Glutamatergic neuron (in vitro differentiated cells): ENCODE measurements around the gene OTUB2. TPM values are rescaled to one million over a fixed set of nuclear protein-coding genes. Genes with fewer than 3 reads are reported as not detected.

Experiments
- DNase-seq: peaks from one replicate; pipeline ENCODE4 v3.0.0; 2022
- H3K27ac Mint-ChIP-seq: one replicate; pipeline ENCODE4 v1.8.0; 2020; ENCODE audit warnings: mild to moderate bottlenecking, mixed read lengths, inconsistent platforms; ENCODE audit not compliant: unreplicated experiment
- H3K27me3 Mint-ChIP-seq: one replicate; pipeline ENCODE4 v1.8.0; 2020; ENCODE audit warnings: mild to moderate bottlenecking, moderate library complexity, mixed read lengths, inconsistent platforms; ENCODE audit not compliant: unreplicated experiment
- H3K36me3 Mint-ChIP-seq: one replicate; pipeline ENCODE4 v1.8.0; 2020; ENCODE audit warnings: mild to moderate bottlenecking, mixed read lengths, inconsistent platforms; ENCODE audit not compliant: unreplicated experiment
- H3K4me1 Mint-ChIP-seq: one replicate; pipeline ENCODE4 v1.8.0; 2020; ENCODE audit warnings: mild to moderate bottlenecking, low read depth, mixed read lengths, inconsistent platforms; ENCODE audit not compliant: unreplicated experiment
- H3K4me3 Mint-ChIP-seq: one replicate; pipeline ENCODE4 v1.8.0; 2020; ENCODE audit warnings: mild to moderate bottlenecking, mixed read lengths, inconsistent platforms; ENCODE audit not compliant: unreplicated experiment
- H3K9me3 Mint-ChIP-seq: one replicate; pipeline ENCODE4 v1.8.0; 2020; ENCODE audit warnings: mild to moderate bottlenecking, moderate library complexity, mixed read lengths, inconsistent platforms; ENCODE audit not compliant: unreplicated experiment
- CTCF ChIP-seq: fragments of 200-600 bp; sonication (generic); IDR thresholded peaks from one replicate; pipeline ENCODE4 v1.5.0; 2021; ENCODE audit not compliant: partially characterized antibody, unreplicated experiment
- total RNA-seq: library from RNA; stranded (reverse); fragmentation: NEBNext Ultra II Directional; extraction: Animal tissue kit (Norgen Biotek cat#: 25700); gene quantifications from one replicate; pipeline ENCODE4 v1.2.1, GENCODE V29; 2021; ENCODE audit not compliant: unreplicated experiment

Gene OTUB2
- total RNA-seq, 1 donor from 2014 or later, result 5.5 TPM

- H3K36me3 Mint-ChIP-seq, result no peaks in the 10 kb centered on the region
- H3K9me3 Mint-ChIP-seq, result peaks cover 9% of the 10 kb centered on the region
Measured at GRCh38 chr14:93989939-93990338, 36.2 kb upstream of the OTUB2 start.

GRCh38 chr14:93991212-93991611, 34.9 kb upstream of the OTUB2 start:
- H3K4me3 Mint-ChIP-seq, result no peak overlapping the region

More at GRCh38 chr14:93989939-93990338, 36.2 kb upstream of the OTUB2 start:
- Mint-ChIP-seq H3K27ac (peak overlapping the region; percentile 9), H3K4me3 (no peak overlapping the region), H3K4me1 (peaks cover 20% of the 10 kb centered on the region), H3K27me3 (peaks cover 7% of the 10 kb centered on the region)
- TF ChIP-seq CTCF, result no peak
- no peak for DNase-seq

GRCh38 chr14:93991649-93992048, 34.5 kb upstream of the OTUB2 start:
- H3K9me3 Mint-ChIP-seq, result peaks cover 9% of the 10 kb centered on the region
- H3K4me1 Mint-ChIP-seq, result peaks cover 17% of the 10 kb centered on the region
- H3K27me3 Mint-ChIP-seq, result peaks cover 11% of the 10 kb centered on the region
- no peak overlapping the region for H3K27ac Mint-ChIP-seq
- TF ChIP-seq CTCF, result no peak
- H3K4me3 Mint-ChIP-seq, result no peak overlapping the region
- DNase-seq, result no peak
- H3K36me3 Mint-ChIP-seq, result no peaks in the 10 kb centered on the region

More at GRCh38 chr14:93991212-93991611, 34.9 kb upstream of the OTUB2 start:
- no peak for DNase-seq
- Mint-ChIP-seq H3K27me3 (peaks cover 13% of the 10 kb centered on the region), H3K27ac (no peak overlapping the region), H3K4me1 (peaks cover 20% of the 10 kb centered on the region), H3K36me3 (no peaks in the 10 kb centered on the region), H3K9me3 (peaks cover 9% of the 10 kb centered on the region)
- TF ChIP-seq CTCF, result no peak

- Mint-ChIP-seq H3K4me1 (peaks cover 17% of the 10 kb centered on the region), H3K27me3 (peaks cover 9% of the 10 kb centered on the region), H3K27ac (no peak overlapping the region), H3K9me3 (peaks cover 9% of the 10 kb centered on the region), H3K4me3 (no peak overlapping the region), H3K36me3 (no peaks in the 10 kb centered on the region)
- DNase-seq, result peak; percentile 31
- no peak for TF ChIP-seq CTCF
Measured at GRCh38 chr14:93993382-93993781, 32.8 kb upstream of the OTUB2 start.

- H3K4me1 Mint-ChIP-seq, result peaks cover 16% of the 10 kb centered on the region
- H3K4me3 Mint-ChIP-seq, result no peak overlapping the region
- no peak for TF ChIP-seq CTCF
- peaks cover 8% of the 10 kb centered on the region for H3K9me3 Mint-ChIP-seq
- H3K36me3 Mint-ChIP-seq, result no peaks in the 10 kb centered on the region
- no peak for DNase-seq
- H3K27me3 Mint-ChIP-seq, result peaks cover 10% of the 10 kb centered on the region
- H3K27ac Mint-ChIP-seq, result no peak overlapping the region
Measured at GRCh38 chr14:93994919-93995682, 31.0 kb upstream of the OTUB2 start.
